Neural progenitor cell (in vitro differentiated cells): ENCODE results near the gene BEST3. TPM values are rescaled to one million over a fixed set of nuclear protein-coding genes. Genes with fewer than 3 reads are reported as not detected.

Experiments used
- DNase-seq: peaks from one replicate; pipeline ENCODE4 v3.0.0-alpha.2; 2016; ENCODE audit warnings: low spot score
- H2AFZ ChIP-seq: fragments of 200-600 bp; sonication (generic); replicated peaks from 2 replicates; pipeline ENCODE4 v1.6.1; 2016; ENCODE audit warnings: antibody characterized with exemption
- H3F3A ChIP-seq: fragments of 200-600 bp; sonication (generic); 2 replicates; pipeline ENCODE4 v1.6.1; 2016; ENCODE audit warnings: antibody characterized with exemption, low read depth
- H3K27ac ChIP-seq: fragments of 200-600 bp; sonication (generic); 2 replicates; pipeline ENCODE4 v1.5.1; 2016; ENCODE audit warnings: mild to moderate bottlenecking
- H3K27me3 ChIP-seq: fragments of 200-600 bp; sonication (generic); 2 replicates; pipeline ENCODE4 v1.6.1; 2016; ENCODE audit warnings: mild to moderate bottlenecking, moderate library complexity
- H3K36me3 ChIP-seq: fragments of 200-600 bp; sonication (generic); 2 replicates; pipeline ENCODE4 v1.5.1; 2016
- H3K4me1 ChIP-seq: fragments of 200-600 bp; sonication (generic); 2 replicates; pipeline ENCODE4 v1.6.1; 2016; ENCODE audit warnings: mixed run types
- H3K4me2 ChIP-seq: fragments of 200-600 bp; sonication (generic); 2 replicates; pipeline ENCODE4 v1.6.1; 2016
- H3K4me3 ChIP-seq: fragments of 200-600 bp; sonication (generic); 2 replicates; pipeline ENCODE4 v1.5.1; 2016
- H3K79me2 ChIP-seq: fragments of 200-600 bp; sonication (generic); 2 replicates; pipeline ENCODE4 v1.6.1; 2016; ENCODE audit warnings: low read depth
- H3K9ac ChIP-seq: fragments of 200-600 bp; sonication (generic); 2 replicates; pipeline ENCODE4 v1.6.1; 2016
- H3K9me3 ChIP-seq: fragments of 200-600 bp; sonication (generic); 2 replicates; pipeline ENCODE4 v1.5.1; 2016; ENCODE audit warnings: low read depth
- H4K20me1 ChIP-seq: fragments of 200-600 bp; sonication (generic); 2 replicates; pipeline ENCODE4 v1.6.1; 2016; ENCODE audit warnings: low read depth
- H3K27ac Mint-ChIP-seq: 3 replicates; pipeline ENCODE4 v1.8.0; 2021; ENCODE audit warnings: mixed read lengths
- H3K27me3 Mint-ChIP-seq: 2 replicates; pipeline ENCODE4 v1.8.0; 2022; ENCODE audit warnings: low read depth, mild to moderate bottlenecking, inconsistent platforms, moderate library complexity, mixed read lengths; ENCODE audit not compliant: insufficient read depth
- H3K36me3 Mint-ChIP-seq: 3 replicates; pipeline ENCODE4 v1.8.0; 2021; ENCODE audit warnings: mixed read lengths
- H3K4me1 Mint-ChIP-seq: 3 replicates; pipeline ENCODE4 v1.8.0; 2021; ENCODE audit warnings: mixed read lengths
- H3K4me3 Mint-ChIP-seq: 3 replicates; pipeline ENCODE4 v1.8.0; 2021; ENCODE audit warnings: mild to moderate bottlenecking, moderate library complexity, mixed read lengths
- H3K9me3 Mint-ChIP-seq: 3 replicates; pipeline ENCODE4 v1.8.0; 2020; ENCODE audit warnings: mixed read lengths
- EZH2 ChIP-seq: fragments of 200-600 bp; sonication (generic); IDR thresholded peaks from 2 replicates; pipeline ENCODE4 v1.6.1; 2017; ENCODE audit warnings: antibody characterized with exemption, mild to moderate bottlenecking, moderate library complexity
- EZH2phosphoT487 ChIP-seq: fragments of 200-600 bp; sonication (generic); IDR thresholded peaks from 2 replicates; pipeline ENCODE4 v1.6.1; 2017; ENCODE audit warnings: antibody characterized with exemption
- total RNA-seq: library from RNA; depleted of rRNA; stranded (reverse); fragments of >200 nt; gene quantifications from 2 replicates; pipeline ENCODE4 v1.2.3, GENCODE V29; 2015; ENCODE audit warnings: low replicate concordance
- TF ChIP-seq, protein P1 (sequence below): fragments of 200-600 bp; sonication (generic); IDR thresholded peaks from 2 replicates; pipeline ENCODE4 v1.5.1; 2017; ENCODE audit warnings: antibody characterized with exemption, mild to moderate bottlenecking

The BEST3 gene
- total RNA-seq, 1 donor from 2014 or later, result not detected

DNA sequence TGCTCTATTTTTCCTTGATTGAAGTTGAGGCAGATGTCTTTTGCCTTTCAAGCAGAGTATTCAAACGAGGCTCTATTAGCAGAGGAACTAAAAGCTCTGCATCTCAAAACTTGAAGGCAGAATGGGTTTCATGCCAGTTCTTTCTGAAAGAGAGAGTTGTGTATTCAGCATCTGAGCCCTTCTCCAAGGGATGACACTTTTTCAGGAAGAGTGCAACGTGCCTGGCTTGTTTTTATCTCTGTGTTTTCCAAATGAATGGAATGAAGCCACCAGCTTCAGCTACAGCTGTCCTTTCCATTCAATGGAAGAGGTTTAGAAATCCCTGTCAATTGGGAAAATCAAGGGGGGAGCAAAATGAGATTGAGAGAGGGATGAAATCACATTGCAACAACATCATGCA lies 14.6 kb downstream of the BEST3 start:
- H3K9me3 ChIP-seq, result no peaks in the 10 kb centered on the region
- H3K36me3 ChIP-seq, result no peaks in the 10 kb centered on the region
- H3K79me2 ChIP-seq, result no peaks in the 10 kb centered on the region
- Mint-ChIP-seq H3K27me3 (peaks cover 7% of the 10 kb centered on the region), H3K27ac (no peak overlapping the region), H3K4me1 (peaks cover 36% of the 10 kb centered on the region), H3K4me3 (no peak overlapping the region), H3K36me3 (no peaks in the 10 kb centered on the region), H3K9me3 (no peaks in the 10 kb centered on the region)
- peaks cover 39% of the 10 kb centered on the region for H3F3A ChIP-seq
- no peaks in the 10 kb centered on the region for H3K27me3 ChIP-seq
- no peak overlapping the region for H3K27ac ChIP-seq
- H3K4me3 ChIP-seq, result no peak overlapping the region
- TF ChIP-seq EZH2phosphoT487 (no peak), EZH2 (no peak)
- TF ChIP-seq, protein P1, sequence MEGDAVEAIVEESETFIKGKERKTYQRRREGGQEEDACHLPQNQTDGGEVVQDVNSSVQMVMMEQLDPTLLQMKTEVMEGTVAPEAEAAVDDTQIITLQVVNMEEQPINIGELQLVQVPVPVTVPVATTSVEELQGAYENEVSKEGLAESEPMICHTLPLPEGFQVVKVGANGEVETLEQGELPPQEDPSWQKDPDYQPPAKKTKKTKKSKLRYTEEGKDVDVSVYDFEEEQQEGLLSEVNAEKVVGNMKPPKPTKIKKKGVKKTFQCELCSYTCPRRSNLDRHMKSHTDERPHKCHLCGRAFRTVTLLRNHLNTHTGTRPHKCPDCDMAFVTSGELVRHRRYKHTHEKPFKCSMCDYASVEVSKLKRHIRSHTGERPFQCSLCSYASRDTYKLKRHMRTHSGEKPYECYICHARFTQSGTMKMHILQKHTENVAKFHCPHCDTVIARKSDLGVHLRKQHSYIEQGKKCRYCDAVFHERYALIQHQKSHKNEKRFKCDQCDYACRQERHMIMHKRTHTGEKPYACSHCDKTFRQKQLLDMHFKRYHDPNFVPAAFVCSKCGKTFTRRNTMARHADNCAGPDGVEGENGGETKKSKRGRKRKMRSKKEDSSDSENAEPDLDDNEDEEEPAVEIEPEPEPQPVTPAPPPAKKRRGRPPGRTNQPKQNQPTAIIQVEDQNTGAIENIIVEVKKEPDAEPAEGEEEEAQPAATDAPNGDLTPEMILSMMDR, result no peak
- peak overlapping the region; percentile 47 for H3K4me2 ChIP-seq
- H2AFZ ChIP-seq, result no peak overlapping the region
- no peaks in the 10 kb centered on the region for H4K20me1 ChIP-seq
- peaks cover 44% of the 10 kb centered on the region for H3K4me1 ChIP-seq
- no peak overlapping the region for H3K9ac ChIP-seq
- no peak for DNase-seq

DNA sequence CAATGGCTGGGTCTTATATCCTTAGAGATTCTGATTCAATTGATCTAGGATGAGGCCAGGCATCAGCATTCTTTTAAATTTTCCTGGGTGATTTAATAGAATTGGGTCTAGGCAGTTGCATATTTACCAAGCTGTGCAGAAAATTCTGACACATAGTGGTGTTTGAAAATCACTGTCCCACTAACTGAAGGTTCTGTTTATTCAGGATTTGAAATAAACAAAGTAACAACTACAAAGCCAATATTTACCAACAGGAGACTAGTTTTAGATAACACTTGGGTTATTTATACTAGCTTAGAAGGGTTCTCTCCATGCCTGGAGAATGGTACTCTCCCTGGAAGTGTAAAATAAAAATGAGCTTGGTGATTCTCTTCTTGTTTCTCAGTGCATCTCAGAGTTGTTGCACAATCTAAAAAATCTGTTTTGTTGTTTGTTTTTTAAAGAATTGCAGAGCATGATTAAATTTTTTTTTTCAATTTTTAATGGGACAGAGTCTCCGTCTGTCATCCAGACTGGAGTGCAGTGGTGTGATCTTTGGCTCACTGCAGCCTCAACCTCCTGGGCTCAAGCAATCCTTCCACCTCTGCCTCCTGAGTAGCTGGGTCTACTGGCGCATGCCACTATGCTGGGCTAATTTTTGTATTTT lies 16.9 kb downstream of the BEST3 start:
- Histone ChIP-seq H3K9me3 (no peaks in the 10 kb centered on the region), H3K27ac (no peak overlapping the region), H3K79me2 (no peaks in the 10 kb centered on the region), H2AFZ (no peak overlapping the region), H3K36me3 (no peaks in the 10 kb centered on the region), H3K4me2 (no peak overlapping the region), H3K4me3 (no peak overlapping the region), H3K4me1 (peaks cover 23% of the 10 kb centered on the region), H3K27me3 (no peaks in the 10 kb centered on the region), H4K20me1 (no peaks in the 10 kb centered on the region), H3K9ac (no peak overlapping the region), H3F3A (peaks cover 17% of the 10 kb centered on the region)
- no peak for DNase-seq
- Mint-ChIP-seq H3K36me3 (no peaks in the 10 kb centered on the region), H3K4me3 (no peak overlapping the region), H3K27me3 (peaks cover 9% of the 10 kb centered on the region), H3K4me1 (peaks cover 16% of the 10 kb centered on the region), H3K9me3 (no peaks in the 10 kb centered on the region), H3K27ac (no peak overlapping the region)
- TF ChIP-seq, protein P1, result no peak
- TF ChIP-seq EZH2phosphoT487 (no peak), EZH2 (no peak)

DNA sequence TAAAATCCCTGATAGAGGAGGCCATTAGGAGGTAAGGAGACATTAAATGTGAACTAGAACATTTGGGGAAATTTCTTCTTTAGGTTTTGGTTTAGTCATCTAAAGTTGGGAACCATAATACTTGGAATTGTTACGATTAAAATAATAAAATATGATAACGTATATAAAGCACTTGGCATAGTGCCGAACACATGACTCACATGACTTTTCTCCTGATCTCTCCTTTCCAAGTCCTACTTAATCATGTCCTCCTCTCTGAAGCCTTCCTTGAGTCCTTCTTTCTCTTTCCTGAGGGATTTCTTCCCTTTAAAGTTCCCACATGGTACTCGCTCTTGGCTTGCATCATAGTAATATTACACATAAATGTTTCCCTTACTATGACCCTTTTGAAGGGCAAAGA lies 20.0 kb downstream of the BEST3 start:
- no peaks in the 10 kb centered on the region for H3K36me3 ChIP-seq
- H3K4me3 Mint-ChIP-seq, result no peak overlapping the region
- H3K27me3 ChIP-seq, result no peaks in the 10 kb centered on the region
- no peaks in the 10 kb centered on the region for H4K20me1 ChIP-seq
- H3K4me1 Mint-ChIP-seq, result no peaks in the 10 kb centered on the region
- H2AFZ ChIP-seq, result no peak overlapping the region
- DNase-seq, result no peak
- H3K4me3 ChIP-seq, result no peak overlapping the region
- H3K4me1 ChIP-seq, result peaks cover 3% of the 10 kb centered on the region
- H3K4me2 ChIP-seq, result no peak overlapping the region
- H3K9me3 Mint-ChIP-seq, result no peaks in the 10 kb centered on the region
- no peak overlapping the region for H3K9ac ChIP-seq
- peaks cover 7% of the 10 kb centered on the region for H3K27me3 Mint-ChIP-seq
- H3K27ac Mint-ChIP-seq, result no peak overlapping the region
- no peaks in the 10 kb centered on the region for H3K79me2 ChIP-seq
- no peak for TF ChIP-seq EZH2
- H3K36me3 Mint-ChIP-seq, result no peaks in the 10 kb centered on the region
- H3K9me3 ChIP-seq, result no peaks in the 10 kb centered on the region
- no peak overlapping the region for H3K27ac ChIP-seq
- H3F3A ChIP-seq, result peaks cover 1% of the 10 kb centered on the region

DNA sequence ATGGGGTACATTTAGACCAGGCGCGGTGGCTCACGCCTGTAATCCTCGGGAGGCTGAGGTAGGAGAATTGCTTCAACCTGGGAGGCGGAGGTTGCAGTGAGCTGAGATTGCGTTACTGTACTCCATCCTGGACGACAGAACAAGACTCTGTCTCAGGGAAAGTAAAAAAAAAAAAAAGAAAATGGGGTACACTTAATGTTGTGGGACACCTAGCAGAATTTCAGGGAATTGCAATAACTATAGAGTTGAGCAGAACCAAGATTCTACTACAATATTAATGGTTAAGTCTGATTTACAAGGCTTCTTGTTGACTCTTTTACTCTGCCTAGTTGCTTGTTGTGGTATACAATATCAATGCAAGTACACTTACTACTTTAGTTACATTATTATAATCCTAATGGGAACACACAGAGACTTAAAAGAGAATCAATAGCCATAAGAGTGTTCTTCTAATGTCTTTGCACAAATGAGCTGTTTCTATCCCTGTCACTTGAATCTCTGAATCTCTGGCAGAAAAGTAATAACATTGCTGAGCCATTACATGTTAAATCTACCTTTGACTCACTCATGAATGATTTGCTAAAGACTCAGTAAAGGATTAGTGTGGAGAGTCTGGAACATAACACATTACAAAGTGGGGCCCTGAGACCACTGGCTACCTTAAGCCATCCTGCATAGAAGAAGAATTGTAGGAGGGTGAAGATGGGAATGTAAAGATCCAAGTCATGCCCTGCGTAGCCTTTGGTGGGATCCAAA lies 22.7 kb downstream of the BEST3 start:
- H3K9me3 ChIP-seq, result no peaks in the 10 kb centered on the region
- TF ChIP-seq, protein P1, result peak; percentile 22
- TF ChIP-seq EZH2, result no peak
- Mint-ChIP-seq H3K4me1 (no peaks in the 10 kb centered on the region), H3K9me3 (no peaks in the 10 kb centered on the region), H3K27ac (no peak overlapping the region), H3K27me3 (peaks cover 2% of the 10 kb centered on the region), H3K36me3 (no peaks in the 10 kb centered on the region), H3K4me3 (no peak overlapping the region)
- H3K4me3 ChIP-seq, result no peak overlapping the region
- no peaks in the 10 kb centered on the region for H4K20me1 ChIP-seq
- no peaks in the 10 kb centered on the region for H3F3A ChIP-seq
- H3K79me2 ChIP-seq, result no peaks in the 10 kb centered on the region
- no peak overlapping the region for H3K9ac ChIP-seq
- no peak overlapping the region for H3K27ac ChIP-seq
- H2AFZ ChIP-seq, result no peak overlapping the region
- H3K4me1 ChIP-seq, result no peaks in the 10 kb centered on the region
- H3K36me3 ChIP-seq, result no peaks in the 10 kb centered on the region
- DNase-seq, result no peak
- H3K27me3 ChIP-seq, result no peaks in the 10 kb centered on the region
- no peak overlapping the region for H3K4me2 ChIP-seq
